Sigmoid colon (tissue), 7 donors: ENCODE data around the gene LCE3C. TPM values are rescaled to one million over a fixed set of nuclear protein-coding genes. Genes with fewer than 3 reads are reported as not detected.

ENCODE experiments used
- DNase-seq: peaks from one replicate; pipeline ENCODE4 v3.0.0-alpha.2; 2019
- H3K27ac ChIP-seq, 4 donors: fragments of 200-600 bp; sonication (generic); one replicate each; pipeline ENCODE4 v1.5.1; 2016 to 2019; ENCODE audit warnings: mild to moderate bottlenecking in 1 of 4
- H3K27me3 ChIP-seq, 3 donors: fragments of 200-600 bp; sonication (generic); one replicate each; pipeline ENCODE4 v1.5.1; 2019; ENCODE audit warnings: mild to moderate bottlenecking in 1 of 3
- H3K36me3 ChIP-seq, 4 donors: fragments of 200-600 bp; sonication (generic); one replicate each; pipeline ENCODE4 v1.5.1; 2016 to 2019
- H3K4me1 ChIP-seq, 4 donors: fragments of 200-600 bp; sonication (generic); one replicate each; pipeline ENCODE4 v1.5.1; 2017 to 2019
- H3K4me3 ChIP-seq, 4 donors: fragments of 200-600 bp; sonication (generic); one replicate each; pipeline ENCODE4 v1.5.1; 2017 to 2019; ENCODE audit warnings: mild to moderate bottlenecking in 2 of 4, moderate library complexity in 1 of 4
- H3K9me3 ChIP-seq, 4 donors: fragments of 200-600 bp in 3 of 4; sonication (generic) in 3 of 4; one replicate each; pipeline versions ENCODE4 v1.5.1 to v1.6.1; 2013 to 2019
- EP300 ChIP-seq, 4 donors: sonication (generic); formaldehyde crosslinking; IDR thresholded peaks; one replicate each; pipeline ENCODE4 v1.6.1; 2017; ENCODE audit warnings: antibody characterized with exemption in 4 of 4
- POLR2A ChIP-seq, 2 donors: fragments of 450-650 bp; IDR thresholded peaks; one replicate each; pipeline ENCODE4 v1.6.1; 2016; ENCODE audit warnings: antibody characterized with exemption in 2 of 2, mild to moderate bottlenecking in 2 of 2, moderate library complexity in 2 of 2
- POLR2AphosphoS5 ChIP-seq, 4 donors: sonication (generic); formaldehyde crosslinking; IDR thresholded peaks; one replicate each; pipeline ENCODE4 v1.6.1; 2017; ENCODE audit warnings: antibody characterized with exemption in 4 of 4
- WGBS, 2 donors: extraction: QIAGEN DNeasy Blood & Tissue Kit; methylation state at CpG; one replicate each; pipeline ENCODE4 v1.1.7; 2013; 5-methylcytosine and 5-hydroxymethylcytosine counted together
- intact Hi-C: fragments of 100-400 bp; cut with DNase I; formaldehyde crosslinking; loops from one replicate; pipeline ENCODE4 v1.15.1; 2023
- polyA plus RNA-seq, 3 donors: library from polyadenylated mRNA; stranded (reverse); fragments of 200-250 nt; gene quantifications; one replicate each; pipeline ENCODE4 v1.2.3, GENCODE V29; 2013
- total RNA-seq, 4 donors: library from RNA; depleted of rRNA; stranded (reverse); fragments of >200 nt; gene quantifications; one replicate each; pipeline ENCODE4 v1.1.0, GENCODE V29; 2016
- TF ChIP-seq, protein P1 (sequence below), 4 experiments: fragments of 450-650 bp in 3 of 4; fragments of 200-600 bp in 1 of 4; IDR thresholded peaks; one replicate each; pipeline ENCODE4 v1.5.1; 2016 to 2019; ENCODE audit warnings: antibody characterized with exemption in 4 of 4, mild to moderate bottlenecking in 3 of 4, moderate library complexity in 2 of 4
- donor health status: healthy with polysubstance abuse.
- donor health status: Bipolar disorder and iron deficiency.
- donor health status: healthy.

Gene LCE3C, protein sequence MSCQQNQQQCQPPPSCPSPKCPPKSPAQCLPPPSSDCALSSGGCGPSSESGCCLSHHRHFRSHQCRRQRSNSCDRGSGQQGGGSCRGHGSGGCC
- not detected for total RNA-seq
- not detected for polyA plus RNA-seq

DNA sequence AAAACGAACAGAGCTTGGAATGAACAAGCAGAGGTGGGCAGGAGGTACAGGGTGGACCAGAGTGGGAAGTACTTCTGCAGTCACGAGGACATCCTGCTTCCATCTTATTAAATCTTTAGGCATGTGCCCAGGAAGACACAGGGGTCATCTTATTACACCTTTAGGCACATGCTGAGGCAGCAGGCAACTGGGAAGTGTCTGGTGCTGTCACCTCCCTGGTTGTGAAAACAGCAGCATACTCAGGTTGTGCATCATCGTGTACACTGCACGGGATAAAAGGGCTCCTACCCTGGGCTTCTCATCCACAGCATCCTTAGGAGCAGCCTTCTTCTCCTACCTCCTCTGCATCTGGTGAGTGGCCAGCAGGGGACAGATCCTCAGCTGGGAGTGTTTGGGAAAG, at the start of gene LCE3C:
TSS of gene LCE3C (plus strand) at position 301 of the 400 bp plus-strand sequence. CDS start 498 bp downstream, outside the sequence.
- Histone ChIP-seq H3K36me3 (no peaks in the 10 kb centered on the region), H3K4me1 (no peaks in the 10 kb centered on the region), H3K27me3 (no peaks in the 10 kb centered on the region), H3K4me3 (no peak within 1 kb of the TSS), H3K9me3 (no peaks in the 10 kb centered on the region), H3K27ac (no peak within 1 kb of the TSS)
- WGBS, 2 donors: 69 to 73% methylated on average over 4 of the region's 4 CpGs
- intact Hi-C loops: no loop called here
- no peak for DNase-seq
- TF ChIP-seq POLR2A (IDR thresholded peaks at IDR 0.05): no peak
- TF ChIP-seq, protein P1, sequence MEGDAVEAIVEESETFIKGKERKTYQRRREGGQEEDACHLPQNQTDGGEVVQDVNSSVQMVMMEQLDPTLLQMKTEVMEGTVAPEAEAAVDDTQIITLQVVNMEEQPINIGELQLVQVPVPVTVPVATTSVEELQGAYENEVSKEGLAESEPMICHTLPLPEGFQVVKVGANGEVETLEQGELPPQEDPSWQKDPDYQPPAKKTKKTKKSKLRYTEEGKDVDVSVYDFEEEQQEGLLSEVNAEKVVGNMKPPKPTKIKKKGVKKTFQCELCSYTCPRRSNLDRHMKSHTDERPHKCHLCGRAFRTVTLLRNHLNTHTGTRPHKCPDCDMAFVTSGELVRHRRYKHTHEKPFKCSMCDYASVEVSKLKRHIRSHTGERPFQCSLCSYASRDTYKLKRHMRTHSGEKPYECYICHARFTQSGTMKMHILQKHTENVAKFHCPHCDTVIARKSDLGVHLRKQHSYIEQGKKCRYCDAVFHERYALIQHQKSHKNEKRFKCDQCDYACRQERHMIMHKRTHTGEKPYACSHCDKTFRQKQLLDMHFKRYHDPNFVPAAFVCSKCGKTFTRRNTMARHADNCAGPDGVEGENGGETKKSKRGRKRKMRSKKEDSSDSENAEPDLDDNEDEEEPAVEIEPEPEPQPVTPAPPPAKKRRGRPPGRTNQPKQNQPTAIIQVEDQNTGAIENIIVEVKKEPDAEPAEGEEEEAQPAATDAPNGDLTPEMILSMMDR (IDR thresholded peaks at IDR 0.05): no peak
- TF ChIP-seq POLR2AphosphoS5 (IDR thresholded peaks at IDR 0.05): no peak
- TF ChIP-seq EP300 (IDR thresholded peaks at IDR 0.05): no peak

DNA sequence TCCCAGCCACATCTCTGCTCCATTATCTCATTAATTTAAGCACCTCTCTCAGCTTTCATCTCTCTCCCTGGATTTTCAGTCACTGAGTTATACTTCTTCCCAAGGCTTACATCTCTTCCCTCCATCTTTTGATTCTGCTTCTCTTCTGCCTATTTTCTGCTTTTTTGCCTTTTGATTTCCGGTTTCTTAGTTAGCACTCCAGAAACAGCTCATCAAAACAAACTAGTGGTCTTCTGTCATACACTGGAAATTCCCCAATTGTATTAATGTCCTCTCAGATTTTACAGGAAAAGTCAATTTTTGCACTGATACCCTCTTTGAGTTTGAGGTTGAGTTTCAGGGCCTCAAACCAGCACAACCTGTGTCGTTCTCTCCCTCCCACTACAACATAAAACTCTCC, 34.9 kb upstream of the LCE3C start:
- intact Hi-C loops: no loop called here
- WGBS, 2 donors: 73 to 75% methylated on average over 2 of the region's 2 CpGs
- TF ChIP-seq, protein P1 (IDR thresholded peaks at IDR 0.05): no peak
- TF ChIP-seq POLR2AphosphoS5 (IDR thresholded peaks at IDR 0.05) (no peak), EP300 (IDR thresholded peaks at IDR 0.05) (no peak), POLR2A (IDR thresholded peaks at IDR 0.05) (no peak)

DNA sequence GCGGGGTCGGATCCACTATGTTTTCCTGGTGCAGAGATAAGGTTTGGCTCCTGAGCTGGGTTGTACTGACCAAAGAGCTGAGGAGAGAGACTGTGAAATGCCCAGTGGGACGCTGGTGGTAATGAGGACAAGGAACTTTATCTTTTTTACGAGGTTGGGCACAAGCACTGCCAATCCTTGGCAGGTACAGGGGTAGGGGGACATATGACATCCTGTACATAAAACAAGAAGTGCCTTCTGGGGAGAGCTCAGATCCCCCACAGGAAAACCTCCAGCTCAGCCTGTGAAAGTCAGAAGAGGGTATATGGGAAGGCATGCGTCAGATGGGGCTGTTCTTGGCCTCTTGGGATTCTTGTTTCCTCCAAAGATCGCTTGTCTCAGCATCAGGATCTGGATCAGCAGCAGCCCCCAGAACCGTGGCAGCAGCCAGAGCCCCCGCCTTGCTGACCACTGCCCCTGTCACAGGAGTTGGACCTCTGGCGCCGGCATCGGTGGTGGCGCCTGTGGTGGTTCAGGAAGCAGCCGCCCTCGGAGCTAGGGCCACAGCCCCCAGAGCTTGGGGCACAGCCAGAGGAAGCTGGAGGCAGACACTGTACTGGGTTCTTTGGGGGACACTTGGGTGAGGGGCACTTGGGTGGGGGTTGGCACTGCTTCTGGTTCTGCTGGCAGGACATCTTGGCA, 34.4 kb upstream of the LCE3C start:
- Histone ChIP-seq H3K4me1 (no peaks in the 10 kb centered on the region), H3K27me3 (no peaks in the 10 kb centered on the region), H3K36me3 (no peaks in the 10 kb centered on the region), H3K9me3 (peaks cover 0 to 9% (median 7%) of the 10 kb centered on the region in 4 donors), H3K4me3 (no peak overlapping the region), H3K27ac (no peak overlapping the region)
- no peak for DNase-seq
- intact Hi-C loops: no loop called here
- WGBS, 2 donors: 76 to 82% methylated on average over 14 of the region's 14 CpGs
- no peak for TF ChIP-seq EP300 (IDR thresholded peaks at IDR 0.05)
- no peak for TF ChIP-seq POLR2AphosphoS5 (IDR thresholded peaks at IDR 0.05)
- TF ChIP-seq POLR2A (IDR thresholded peaks at IDR 0.05): no peak
- TF ChIP-seq, protein P1 (IDR thresholded peaks at IDR 0.05): no peak

More for the DNA sequence above, 34.9 kb upstream of the LCE3C start:
- Histone ChIP-seq H3K9me3 (peaks cover 0 to 9% (median 5%) of the 10 kb centered on the region in 4 donors), H3K4me1 (no peaks in the 10 kb centered on the region), H3K27ac (no peak overlapping the region), H3K36me3 (no peaks in the 10 kb centered on the region), H3K4me3 (no peak overlapping the region), H3K27me3 (no peaks in the 10 kb centered on the region)
- no peak for DNase-seq

DNA sequence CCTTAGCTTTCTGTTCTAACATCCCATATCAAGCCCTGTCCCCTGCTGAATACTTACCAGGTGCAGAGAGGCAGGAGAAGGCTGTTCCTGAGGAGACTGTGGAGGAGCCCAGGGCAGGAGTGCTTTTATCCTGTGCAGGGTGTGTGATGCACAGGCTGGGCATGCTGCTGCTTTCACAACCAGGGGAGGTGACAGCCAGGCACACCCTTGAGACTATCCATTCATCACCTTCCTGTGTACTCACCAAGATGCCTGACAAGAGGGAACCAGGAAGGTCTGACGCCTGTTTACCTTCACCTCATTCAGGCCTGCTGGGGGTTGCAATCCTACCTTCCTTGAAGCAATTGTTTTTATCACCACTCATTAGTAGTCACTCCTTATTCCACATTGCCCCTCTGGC, 33.4 kb upstream of the LCE3C start, which contains the start of gene LCE3E:
TSS of gene LCE3E (minus strand) at position 100 of the 400 bp plus-strand sequence. CDS start 572 bp downstream, outside the sequence.
- whole genome bisulfite sequencing, 2 donors: 15 to 70% methylated on average over 1 of the region's 1 CpG
- intact Hi-C loops: no loop called here
- no peak within 1 kb of the TSS for H3K4me3 ChIP-seq

More for the DNA sequence above, 33.4 kb upstream of the LCE3C start, which contains the start of gene LCE3E:
- peaks cover 0 to 9% (median 7%) of the 10 kb centered on the region in 4 donors for H3K9me3 ChIP-seq
- no peak for DNase-seq
- H3K36me3 ChIP-seq: no peaks in the 10 kb centered on the region
- H3K27me3 ChIP-seq: no peaks in the 10 kb centered on the region
- no peaks in the 10 kb centered on the region for H3K4me1 ChIP-seq
- TF ChIP-seq POLR2A (IDR thresholded peaks at IDR 0.05) (no peak), EP300 (IDR thresholded peaks at IDR 0.05) (no peak), POLR2AphosphoS5 (IDR thresholded peaks at IDR 0.05) (no peak)
- TF ChIP-seq, protein P1 (IDR thresholded peaks at IDR 0.05): no peak
- no peak within 1 kb of the TSS for H3K27ac ChIP-seq
